KMS-11 (cell line): Measurements from ENCODE around the gene ATXN7.
A peak's percentile ranks its signal among the peaks of the same experiment; 100 is the strongest.

Experiments used
- H2AFZ ChIP-seq: fragments of 200-600 bp; sonication (generic); 2 replicates; pipeline ENCODE4 v1.6.1; 2016; ENCODE audit warnings: antibody characterized with exemption, mixed run types, low read depth
- H3K27ac ChIP-seq: fragments of 200-600 bp; sonication (generic); 2 replicates; pipeline ENCODE4 v1.6.1; 2016; ENCODE audit warnings: mild to moderate bottlenecking, mixed run types
- H3K27me3 ChIP-seq: fragments of 200-600 bp; sonication (generic); 2 replicates; pipeline ENCODE4 v1.6.1; 2017; ENCODE audit warnings: mild to moderate bottlenecking, low read depth, mixed run types, moderate library complexity; ENCODE audit not compliant: insufficient read depth
- H3K36me3 ChIP-seq: fragments of 200-600 bp; sonication (generic); 2 replicates; pipeline ENCODE4 v1.6.1; 2017; ENCODE audit warnings: mild to moderate bottlenecking, mixed run types; ENCODE audit not compliant: insufficient read depth
- H3K4me1 ChIP-seq: fragments of 200-600 bp; sonication (generic); 2 replicates; pipeline ENCODE4 v1.6.1; 2016; ENCODE audit warnings: mild to moderate bottlenecking, low read depth, mixed run types; ENCODE audit not compliant: poor library complexity, severe bottlenecking
- H3K4me2 ChIP-seq: fragments of 200-600 bp; sonication (generic); 2 replicates; pipeline ENCODE4 v1.7.0; 2016; ENCODE audit warnings: mild to moderate bottlenecking, mixed run types
- H3K4me3 ChIP-seq: fragments of 200-600 bp; sonication (generic); IDR thresholded peaks from 2 replicates; pipeline ENCODE4 v1.6.1; 2017; ENCODE audit warnings: low read depth, low read length, mixed read lengths; ENCODE audit not compliant: insufficient read depth
- H3K79me2 ChIP-seq: fragments of 200-600 bp; sonication (generic); 2 replicates; pipeline ENCODE4 v1.6.1; 2016; ENCODE audit warnings: low read depth, mixed run types; ENCODE audit not compliant: insufficient read depth
- H3K9ac ChIP-seq: fragments of 200-600 bp; sonication (generic); 2 replicates; pipeline ENCODE4 v1.6.1; 2016; ENCODE audit warnings: mild to moderate bottlenecking, mixed run types
- H4K20me1 ChIP-seq: fragments of 200-600 bp; sonication (generic); 2 replicates; pipeline ENCODE4 v1.6.1; 2016; ENCODE audit warnings: mild to moderate bottlenecking, mixed run types; ENCODE audit not compliant: insufficient read depth
- TF ChIP-seq, protein P1 (sequence below): fragments of 200-600 bp; sonication (generic); conservative IDR thresholded peaks from 2 replicates; pipeline ENCODE4 v1.6.1; 2017; ENCODE audit warnings: low read depth, mild to moderate bottlenecking, antibody characterized with exemption, low read length, moderate library complexity, mixed read lengths

The ATXN7 gene

GRCh38 chr3:63910001-63910400 is 46.3 kb downstream of the ATXN7 start:
- H3K4me1 ChIP-seq, result peaks cover 26% of the 10 kb centered on the region
- H3K9ac ChIP-seq, result peak overlapping the region; percentile 71; the same call in 1 of the 2 replicates
- no peaks in the 10 kb centered on the region for H3K36me3 ChIP-seq
- no peak overlapping the region for H2AFZ ChIP-seq
- no peak overlapping the region for H3K4me3 ChIP-seq
- H3K79me2 ChIP-seq, result no peaks in the 10 kb centered on the region; the same call in 1 of the 2 replicates
- peak overlapping the region; percentile 67; the same call in 1 of the 2 replicates for H3K4me2 ChIP-seq
- H4K20me1 ChIP-seq, result no peaks in the 10 kb centered on the region
- no peaks in the 10 kb centered on the region for H3K27me3 ChIP-seq
- H3K27ac ChIP-seq, result peak overlapping the region; percentile 81; the same call in 1 of the 2 replicates
- TF ChIP-seq, protein P1, sequence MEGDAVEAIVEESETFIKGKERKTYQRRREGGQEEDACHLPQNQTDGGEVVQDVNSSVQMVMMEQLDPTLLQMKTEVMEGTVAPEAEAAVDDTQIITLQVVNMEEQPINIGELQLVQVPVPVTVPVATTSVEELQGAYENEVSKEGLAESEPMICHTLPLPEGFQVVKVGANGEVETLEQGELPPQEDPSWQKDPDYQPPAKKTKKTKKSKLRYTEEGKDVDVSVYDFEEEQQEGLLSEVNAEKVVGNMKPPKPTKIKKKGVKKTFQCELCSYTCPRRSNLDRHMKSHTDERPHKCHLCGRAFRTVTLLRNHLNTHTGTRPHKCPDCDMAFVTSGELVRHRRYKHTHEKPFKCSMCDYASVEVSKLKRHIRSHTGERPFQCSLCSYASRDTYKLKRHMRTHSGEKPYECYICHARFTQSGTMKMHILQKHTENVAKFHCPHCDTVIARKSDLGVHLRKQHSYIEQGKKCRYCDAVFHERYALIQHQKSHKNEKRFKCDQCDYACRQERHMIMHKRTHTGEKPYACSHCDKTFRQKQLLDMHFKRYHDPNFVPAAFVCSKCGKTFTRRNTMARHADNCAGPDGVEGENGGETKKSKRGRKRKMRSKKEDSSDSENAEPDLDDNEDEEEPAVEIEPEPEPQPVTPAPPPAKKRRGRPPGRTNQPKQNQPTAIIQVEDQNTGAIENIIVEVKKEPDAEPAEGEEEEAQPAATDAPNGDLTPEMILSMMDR, result no peak

- TF ChIP-seq, protein P1, result no peak
- no peaks in the 10 kb centered on the region; the same call in 1 of the 2 replicates for H3K79me2 ChIP-seq
- H3K4me2 ChIP-seq, result peak overlapping the region; percentile 67
- peaks cover 35% of the 10 kb centered on the region for H3K4me1 ChIP-seq
- no peaks in the 10 kb centered on the region for H3K36me3 ChIP-seq
- H3K9ac ChIP-seq, result peak overlapping the region; percentile 71; the same call in 1 of the 2 replicates
- H4K20me1 ChIP-seq, result no peaks in the 10 kb centered on the region
- H3K4me3 ChIP-seq, result peak overlapping the region; percentile 19
- peak overlapping the region; percentile 81 for H3K27ac ChIP-seq
- no peaks in the 10 kb centered on the region for H3K27me3 ChIP-seq
- H2AFZ ChIP-seq, result peak overlapping the region; percentile 30; the same call in 1 of the 2 replicates
Measured at GRCh38 chr3:63910891-63911290, 47.2 kb downstream of the ATXN7 start.

- peaks cover 4% of the 10 kb centered on the region; the same call in 1 of the 2 replicates for H3K79me2 ChIP-seq
- peak overlapping the region; percentile 71; the same call in 1 of the 2 replicates for H3K9ac ChIP-seq
- H3K4me3 ChIP-seq, result peak overlapping the region; percentile 19
- peak overlapping the region; percentile 81 for H3K27ac ChIP-seq
- H3K36me3 ChIP-seq, result no peaks in the 10 kb centered on the region
- peaks cover 41% of the 10 kb centered on the region for H3K4me1 ChIP-seq
- H3K27me3 ChIP-seq, result no peaks in the 10 kb centered on the region
- H4K20me1 ChIP-seq, result no peaks in the 10 kb centered on the region
- peak overlapping the region; percentile 30 for H2AFZ ChIP-seq
- peak overlapping the region; percentile 67 for H3K4me2 ChIP-seq
- TF ChIP-seq, protein P1, result no peak
Measured at GRCh38 chr3:63911509-63911872, 47.8 kb downstream of the ATXN7 start.

GRCh38 chr3:63911873-63912767 is 48.5 kb downstream of the ATXN7 start, which contains the start of gene SCAANT1:
SCAANT1 (minus strand) TSS chr3:63912383.
- H2AFZ ChIP-seq, result peak within 1 kb of the TSS; percentile 30
- H3K27ac ChIP-seq, result peak within 1 kb of the TSS; percentile 81
- TF ChIP-seq, protein P1, result no peak
- H3K4me2 ChIP-seq, result peak within 1 kb of the TSS; percentile 89
- no peaks in the 10 kb centered on the region for H4K20me1 ChIP-seq
- H3K79me2 ChIP-seq, result peaks cover 9% of the 10 kb centered on the region; the same call in 1 of the 2 replicates
- no peaks in the 10 kb centered on the region for H3K27me3 ChIP-seq
- no peaks in the 10 kb centered on the region for H3K36me3 ChIP-seq
- peaks cover 41% of the 10 kb centered on the region for H3K4me1 ChIP-seq
- H3K4me3 ChIP-seq, result peak within 1 kb of the TSS; percentile 19
- peak within 1 kb of the TSS; percentile 71 for H3K9ac ChIP-seq
